Uterus (tissue), 2 donors: ENCODE results near the gene GALNT6.

Source experiments
- POLR2A ChIP-seq, 2 donors: fragments of 450-650 bp; IDR thresholded peaks; one replicate each; pipeline ENCODE4 v1.6.1; 2016; ENCODE audit warnings: antibody characterized with exemption in 2 of 2, mild to moderate bottlenecking in 1 of 2, moderate library complexity in 1 of 2
- TF ChIP-seq, protein P1 (sequence below), 4 experiments: fragments of 200-600 bp in 2 of 4; fragments of 450-650 bp in 2 of 4; sonication (generic) in 2 of 4; IDR thresholded peaks; one replicate each; pipeline ENCODE4 v1.5.1; 2016 to 2019; ENCODE audit warnings: antibody characterized with exemption in 4 of 4, mild to moderate bottlenecking in 2 of 4, moderate library complexity in 1 of 4

DNA sequence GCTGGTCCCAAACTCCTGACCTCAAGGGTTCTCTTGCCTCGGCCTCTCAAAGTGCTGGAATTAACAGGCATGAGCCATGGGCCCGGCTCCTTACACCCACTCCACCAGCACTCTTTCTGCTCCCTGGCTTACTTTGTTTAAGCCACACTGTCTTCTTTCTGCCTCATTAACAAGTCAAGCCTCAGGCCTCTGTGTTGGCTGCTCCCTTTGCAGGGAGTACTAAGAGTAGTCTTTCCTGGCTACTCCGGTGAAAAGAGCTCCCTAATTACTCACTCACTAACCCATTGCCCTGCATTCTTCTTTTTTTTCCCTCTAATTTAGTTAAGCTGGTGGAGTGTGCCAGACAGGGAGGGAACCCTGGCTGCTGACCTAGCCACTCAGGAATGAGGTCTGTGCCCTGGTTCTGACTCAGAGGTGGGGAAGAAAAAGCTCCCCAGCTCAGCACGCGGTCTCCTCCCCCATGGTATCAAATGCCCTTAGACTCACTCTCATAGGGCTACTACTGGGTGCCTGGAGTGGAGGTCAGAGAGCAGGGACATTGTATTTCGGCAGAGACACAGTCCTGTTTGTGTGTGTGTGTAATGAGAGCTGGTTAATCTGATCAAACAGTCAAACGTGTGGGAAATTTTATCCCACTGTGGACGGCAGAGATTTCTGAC lies 19.8 kb downstream of the GALNT6 start:
- TF ChIP-seq, protein P1, sequence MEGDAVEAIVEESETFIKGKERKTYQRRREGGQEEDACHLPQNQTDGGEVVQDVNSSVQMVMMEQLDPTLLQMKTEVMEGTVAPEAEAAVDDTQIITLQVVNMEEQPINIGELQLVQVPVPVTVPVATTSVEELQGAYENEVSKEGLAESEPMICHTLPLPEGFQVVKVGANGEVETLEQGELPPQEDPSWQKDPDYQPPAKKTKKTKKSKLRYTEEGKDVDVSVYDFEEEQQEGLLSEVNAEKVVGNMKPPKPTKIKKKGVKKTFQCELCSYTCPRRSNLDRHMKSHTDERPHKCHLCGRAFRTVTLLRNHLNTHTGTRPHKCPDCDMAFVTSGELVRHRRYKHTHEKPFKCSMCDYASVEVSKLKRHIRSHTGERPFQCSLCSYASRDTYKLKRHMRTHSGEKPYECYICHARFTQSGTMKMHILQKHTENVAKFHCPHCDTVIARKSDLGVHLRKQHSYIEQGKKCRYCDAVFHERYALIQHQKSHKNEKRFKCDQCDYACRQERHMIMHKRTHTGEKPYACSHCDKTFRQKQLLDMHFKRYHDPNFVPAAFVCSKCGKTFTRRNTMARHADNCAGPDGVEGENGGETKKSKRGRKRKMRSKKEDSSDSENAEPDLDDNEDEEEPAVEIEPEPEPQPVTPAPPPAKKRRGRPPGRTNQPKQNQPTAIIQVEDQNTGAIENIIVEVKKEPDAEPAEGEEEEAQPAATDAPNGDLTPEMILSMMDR (IDR thresholded peaks at IDR 0.05), result no peak
- no peak for TF ChIP-seq POLR2A (IDR thresholded peaks at IDR 0.05)
